Measurements from ENCODE around the gene POLR3A. TPM values are rescaled to one million over a fixed set of nuclear protein-coding genes. Genes with fewer than 3 reads are reported as not detected.

The POLR3A gene
- total RNA-seq, 6 donors from 2014 or later, result 10.5 to 18.9 (median 11.0) TPM

DNA sequence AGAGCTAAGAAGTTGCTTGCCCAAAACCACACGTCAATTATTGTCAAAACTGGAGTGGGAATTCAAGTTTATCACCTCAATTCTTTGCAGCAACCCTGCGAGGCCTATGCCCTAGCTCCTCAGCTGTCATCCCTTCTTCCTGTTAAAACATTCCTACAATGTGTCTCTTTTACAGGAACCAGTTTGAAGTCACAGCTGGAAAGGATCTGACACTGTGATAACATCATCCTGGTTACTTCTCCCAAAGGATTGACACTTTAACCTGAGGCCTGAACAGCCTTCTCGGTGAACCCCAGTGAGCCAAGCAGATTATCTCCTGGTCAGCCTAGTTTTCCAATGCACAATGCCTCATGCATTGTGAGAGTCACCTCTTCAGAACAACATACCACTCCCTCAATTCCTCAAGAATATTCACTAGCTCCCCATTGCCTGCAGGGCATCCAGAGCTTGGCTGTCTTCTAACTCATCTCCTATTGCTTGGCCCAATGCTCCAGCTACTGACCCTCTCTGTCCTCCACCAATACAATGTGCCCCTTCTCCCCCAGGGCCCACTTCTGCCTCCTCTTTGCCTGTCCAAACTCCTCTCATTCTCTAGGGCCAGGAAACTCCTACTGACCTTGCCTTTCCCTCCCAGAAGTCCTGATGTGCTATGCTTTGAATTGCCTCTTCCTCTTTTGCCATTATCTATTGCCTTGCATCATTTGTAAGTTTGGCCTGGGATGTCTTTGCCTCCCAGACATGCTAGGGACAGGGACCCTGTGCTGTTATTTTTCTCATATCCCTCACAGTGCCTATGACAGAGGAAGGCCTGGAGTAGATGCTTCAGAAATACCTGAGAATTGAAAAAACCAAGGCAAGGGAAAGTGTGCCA, 92.4 kb downstream of the POLR3A start:
- no peaks in the 10 kb centered on the region for H3K9me3 ChIP-seq
- ATAC-seq (ENCODE audit: low FRiP score in 2 of 2) (no peak), DNase-seq (no peak)
- H3K27ac ChIP-seq, result no peak overlapping the region
- H3K27me3 ChIP-seq, result no peaks in the 10 kb centered on the region
- H3K4me1 ChIP-seq, result no peaks in the 10 kb centered on the region
- H3K4me3 ChIP-seq, result no peak overlapping the region
- no peaks in the 10 kb centered on the region for H3K36me3 ChIP-seq
- TF ChIP-seq EP300 (IDR thresholded peaks at IDR 0.05), result no peak
- TF ChIP-seq POLR2AphosphoS5 (IDR thresholded peaks at IDR 0.05), result no peak
- no peak for TF ChIP-seq POLR2A (IDR thresholded peaks at IDR 0.05)
- no peak for TF ChIP-seq CTCF (IDR thresholded peaks at IDR 0.05)
- WGBS, 2 donors, result 75 to 82% methylated on average over 3 of the region's 3 CpGs

DNA sequence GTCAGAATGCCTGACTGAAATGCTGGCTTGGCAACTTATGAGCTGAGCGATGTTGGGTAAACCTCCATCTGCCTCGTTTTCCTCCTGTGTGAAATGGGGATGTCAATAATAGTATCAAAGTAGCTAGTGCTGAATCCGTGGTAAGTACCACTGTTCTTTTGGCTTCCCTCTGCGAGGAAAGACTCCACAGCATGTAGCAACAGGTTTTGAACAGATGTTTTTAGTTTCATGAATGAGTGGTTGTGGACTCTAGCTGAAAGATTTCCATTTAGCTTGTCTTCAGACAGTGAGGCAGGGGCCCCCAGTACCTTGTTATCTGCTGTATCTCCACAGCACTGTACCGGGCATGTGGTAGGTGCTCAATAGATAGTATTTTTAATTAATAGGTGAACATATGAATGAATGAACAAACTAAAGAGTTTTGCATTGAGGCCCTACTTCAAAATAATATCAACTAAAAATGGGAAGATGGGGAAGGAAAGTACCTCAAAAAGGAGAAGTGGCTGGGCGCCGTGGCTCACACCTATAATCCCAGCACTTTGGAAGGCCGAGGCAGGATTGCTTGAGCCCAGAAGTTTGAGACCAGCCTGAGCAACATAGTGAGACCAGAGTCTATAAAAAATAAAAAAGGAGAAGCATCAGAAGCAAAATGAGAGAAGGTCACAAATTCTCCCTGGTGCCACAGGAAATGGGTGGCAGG, 97.1 kb downstream of the POLR3A start:
- Histone ChIP-seq H3K9me3 (no peaks in the 10 kb centered on the region), H3K36me3 (no peaks in the 10 kb centered on the region), H3K27ac (no peak overlapping the region), H3K27me3 (no peaks in the 10 kb centered on the region), H3K4me3 (no peak overlapping the region), H3K4me1 (peaks cover 0 to 3% (median 3%) of the 10 kb centered on the region in 4 donors)
- 81 to 83% methylated on average over 8 of the region's 8 CpGs for WGBS, 2 donors
- ATAC-seq (ENCODE audit: low FRiP score in 2 of 2) (no peak), DNase-seq (no peak)
- TF ChIP-seq EP300 (IDR thresholded peaks at IDR 0.05) (no peak), POLR2A (IDR thresholded peaks at IDR 0.05) (no peak), POLR2AphosphoS5 (IDR thresholded peaks at IDR 0.05) (no peak), CTCF (IDR thresholded peaks at IDR 0.05) (no peak)

- 20 to 30% methylated on average over 17 to 20 of the region's 20 CpGs for WGBS, 2 donors
- Histone ChIP-seq H3K4me1 (peaks cover 15 to 27% (median 19%) of the 10 kb centered on the region in 4 donors), H3K36me3 (no peaks in the 10 kb centered on the region), H3K27me3 (no peaks in the 10 kb centered on the region), H3K27ac (peak overlapping the region in 3 of 4 donors; percentile 73 to 89 (median 78)), H3K9me3 (no peaks in the 10 kb centered on the region), H3K4me3 (peak overlapping the region; percentile 32 to 86 (median 74))
- DNase-seq (no peak), ATAC-seq (ENCODE audit: low FRiP score in 2 of 2) (no peak)
- TF ChIP-seq EP300 (IDR thresholded peaks at IDR 0.05) (no peak), CTCF (IDR thresholded peaks at IDR 0.05) (no peak), POLR2AphosphoS5 (IDR thresholded peaks at IDR 0.05) (no peak), POLR2A (IDR thresholded peaks at IDR 0.05) (no peak)
Observed at GRCh38 chr10:77927402-77928246, 101.7 kb downstream of the POLR3A start.

DNA sequence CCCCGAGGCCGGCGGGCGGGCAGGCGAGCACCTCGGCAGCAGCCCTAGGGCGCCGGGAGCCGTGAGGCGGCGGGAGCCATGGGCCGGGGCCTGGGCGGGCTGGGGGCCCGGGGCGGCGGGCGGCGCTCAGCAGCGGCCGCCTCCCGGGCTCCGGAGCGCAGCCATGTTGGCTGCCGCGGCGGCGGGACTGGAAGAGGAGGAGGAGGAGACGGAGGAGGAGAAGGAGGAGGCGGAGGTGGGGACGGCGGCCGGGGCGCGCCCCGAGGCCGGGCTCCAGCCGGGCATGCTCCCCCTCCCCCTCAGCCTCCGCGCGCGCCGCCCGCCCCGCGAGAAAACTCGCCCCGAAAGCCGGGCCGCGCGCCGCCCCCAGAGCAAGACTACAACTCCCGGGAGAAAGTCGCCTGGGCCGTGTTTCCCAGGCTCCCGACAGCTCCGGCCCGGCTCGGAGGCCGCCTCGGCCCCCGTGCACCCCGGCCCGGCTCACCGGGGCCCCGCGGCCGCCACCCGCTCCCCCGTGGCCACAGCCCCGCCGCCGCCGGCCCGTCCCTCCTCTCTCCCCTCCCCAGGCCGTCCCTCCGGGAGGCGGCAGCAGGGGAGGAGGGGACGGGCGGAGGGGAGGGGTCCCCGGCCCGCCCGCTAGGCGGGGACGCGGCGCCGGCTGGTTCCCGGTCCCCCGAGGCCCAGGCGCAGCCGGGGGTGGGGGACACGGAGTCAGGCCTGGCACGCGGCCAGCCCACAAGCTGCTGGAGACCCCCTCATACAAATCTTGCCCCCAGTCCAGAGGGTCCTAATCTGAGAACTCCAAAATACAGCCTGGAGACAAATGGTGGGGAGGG, 102.5 kb downstream of the POLR3A start, which contains the start of gene DLG5:
TSS of gene DLG5 (minus strand) at position 190 of the 836 bp plus-strand sequence. CDS start 235 bp downstream, outside the sequence.
- peak; percentile 50 to 94 for DNase-seq

More for the DNA sequence above, 102.5 kb downstream of the POLR3A start, which contains the start of gene DLG5:
- peaks cover 15 to 27% (median 19%) of the 10 kb centered on the region in 4 donors for H3K4me1 ChIP-seq
- H3K36me3 ChIP-seq, result no peaks in the 10 kb centered on the region
- peak in 2 of 4 donors; percentile 12 to 47 for TF ChIP-seq POLR2A (IDR thresholded peaks at IDR 0.05)
- TF ChIP-seq CTCF (IDR thresholded peaks at IDR 0.05), result peak in 2 of 6 experiments; percentile 30 to 39
- no peak for TF ChIP-seq EP300 (IDR thresholded peaks at IDR 0.05)
- no peak for TF ChIP-seq POLR2AphosphoS5 (IDR thresholded peaks at IDR 0.05)
- peak within 1 kb of the TSS; percentile 63 to 88 (median 86) for H3K4me3 ChIP-seq
- 0 to 1% methylated on average over 13 to 25 of the region's 95 CpGs for WGBS, 2 donors
- peak; percentile 71 to 90 for ATAC-seq (ENCODE audit: low FRiP score in 2 of 2)
- H3K9me3 ChIP-seq, result no peaks in the 10 kb centered on the region
- no peaks in the 10 kb centered on the region for H3K27me3 ChIP-seq
- H3K27ac ChIP-seq, result peak within 1 kb of the TSS; percentile 73 to 89 (median 78)

Measured in upper lobe of left lung (tissue), 6 donors.